Inflammatory macrophage treated with lipopolysaccharide for 1 hour (primary cell): ENCODE measurements around the gene ELMO1.

ENCODE experiments used
- DNase-seq, 2 donors: peaks; one replicate each; pipeline ENCODE4 v3.0.0-alpha.2; 2020 to 2022

Gene ELMO1

DNA sequence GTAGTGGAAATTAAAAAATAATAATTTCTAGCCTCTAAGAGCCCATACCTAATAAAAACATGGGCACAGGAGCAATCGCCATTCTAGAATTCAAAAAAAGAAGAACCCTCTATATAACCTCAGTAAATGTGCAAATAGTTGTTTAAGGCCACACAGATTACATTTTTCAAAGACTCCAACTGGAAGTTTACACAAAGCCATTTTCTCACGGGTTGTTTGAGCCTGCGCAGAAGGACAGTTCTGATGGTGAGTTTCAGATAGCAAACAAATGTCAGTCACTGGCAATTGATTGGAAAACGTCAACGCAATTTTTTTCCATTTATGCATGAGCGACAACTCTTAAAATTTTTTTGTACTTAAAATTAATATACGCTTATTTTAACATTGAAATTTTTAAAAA lies 23.0 kb upstream of the ELMO1 start:
- no peak for DNase-seq

DNA sequence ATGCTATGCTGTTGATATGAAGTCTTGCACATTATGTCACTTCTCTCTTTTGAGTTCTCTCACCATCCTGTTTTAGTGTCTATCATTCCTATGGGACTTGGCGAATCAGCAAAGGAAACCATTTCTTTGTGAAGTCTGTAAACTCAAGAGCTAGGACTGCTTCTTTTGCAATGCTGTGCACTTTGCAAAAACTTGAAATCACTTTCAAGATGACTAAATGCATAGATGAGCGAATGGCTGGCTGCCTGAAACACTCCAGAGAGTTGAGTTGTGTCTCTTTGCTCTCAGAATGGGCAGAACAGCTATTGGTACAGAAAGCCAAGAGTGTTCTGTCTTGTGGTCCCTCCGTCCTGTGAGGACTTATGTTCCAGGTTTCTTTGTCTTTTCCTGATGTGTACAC lies 18.3 kb upstream of the ELMO1 start:
- DNase-seq, result peak; percentile 37 to 52

- no peak for DNase-seq
These were observed 13.5 kb upstream of the ELMO1 start for GRCh38 chr7:37462138-37462537.

- DNase-seq, result no peak
These were observed 6.4 kb upstream of the ELMO1 start for GRCh38 chr7:37455081-37455480.

- no peak for DNase-seq
These were observed 3.7 kb upstream of the ELMO1 start for GRCh38 chr7:37452346-37452745.

GRCh38 chr7:37450035-37450434 lies 1.4 kb upstream of the ELMO1 start:
- DNase-seq, result no peak

DNA sequence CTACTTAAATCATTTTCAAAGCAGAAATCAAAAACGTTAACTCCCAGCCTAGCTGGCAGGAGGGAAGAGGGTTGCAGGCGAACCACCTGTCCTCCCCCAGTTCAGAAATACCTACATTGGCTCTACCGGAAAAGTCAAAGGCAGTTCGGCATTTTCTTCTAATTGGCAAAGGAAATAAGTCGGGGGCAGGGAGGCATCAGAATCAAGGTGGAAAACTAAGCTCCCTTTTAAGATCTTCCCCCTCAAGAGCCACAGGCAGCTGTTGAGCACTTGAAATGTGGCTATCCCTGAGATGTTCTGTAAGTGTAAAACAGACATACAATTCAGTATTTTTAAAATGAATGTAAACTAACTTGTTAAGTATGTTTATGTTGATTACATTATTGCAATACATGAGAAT lies 957 bp upstream of the ELMO1 start:
- DNase-seq, result no peak

DNA sequence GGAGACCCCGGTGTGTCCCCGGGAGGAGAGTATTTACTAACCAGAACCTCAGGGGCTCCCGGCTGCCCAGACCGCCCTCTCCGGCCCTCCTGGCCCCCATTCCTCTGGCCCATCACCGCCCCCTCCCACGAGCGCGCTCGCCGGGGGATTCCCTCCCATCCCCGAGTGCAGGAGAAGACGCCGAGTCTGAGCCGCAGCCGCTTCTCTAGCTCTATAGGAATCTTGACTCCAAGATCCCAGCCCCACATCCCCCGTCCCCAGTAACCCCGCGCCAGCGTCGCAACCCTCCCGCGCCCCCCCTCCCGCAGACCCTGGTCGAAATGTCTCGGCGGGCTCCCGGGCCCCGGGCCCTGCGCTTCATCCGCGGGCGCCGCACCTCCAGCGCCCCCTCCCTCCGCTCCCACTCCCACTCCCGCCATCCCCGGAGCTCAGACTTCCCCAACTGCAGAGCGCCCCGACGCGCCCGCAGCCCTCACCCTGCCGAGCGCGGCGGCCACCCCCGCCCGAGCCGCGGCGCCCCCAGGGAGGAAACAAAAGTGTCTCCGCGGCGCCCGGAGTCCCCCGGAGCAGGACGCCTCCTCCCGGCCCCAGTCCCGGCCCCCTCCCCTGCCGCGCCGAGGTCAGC lies 541 bp downstream of the ELMO1 start:
- no peak for DNase-seq

DNA sequence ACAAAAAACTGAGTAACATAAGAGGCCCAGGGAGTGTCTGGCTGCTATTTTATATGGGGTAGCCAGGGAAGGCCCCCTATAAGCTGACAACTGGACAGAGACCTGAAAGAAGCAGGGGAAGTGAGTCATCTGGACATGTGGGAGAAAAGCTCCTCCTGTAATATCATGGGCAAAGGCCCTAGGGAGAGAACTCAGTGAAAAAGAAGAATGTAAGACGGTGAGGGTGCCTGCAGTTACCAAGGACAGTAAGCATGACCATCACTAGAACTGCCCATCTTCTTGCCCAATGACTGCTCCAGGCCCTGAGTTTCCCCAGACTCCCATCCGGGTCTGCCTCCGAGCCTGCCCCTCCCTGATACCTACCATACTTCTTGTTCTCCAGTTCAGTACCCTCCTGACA lies 2.3 kb downstream of the ELMO1 start:
- peak in 1 of 2 donors; percentile 49 for DNase-seq

DNA sequence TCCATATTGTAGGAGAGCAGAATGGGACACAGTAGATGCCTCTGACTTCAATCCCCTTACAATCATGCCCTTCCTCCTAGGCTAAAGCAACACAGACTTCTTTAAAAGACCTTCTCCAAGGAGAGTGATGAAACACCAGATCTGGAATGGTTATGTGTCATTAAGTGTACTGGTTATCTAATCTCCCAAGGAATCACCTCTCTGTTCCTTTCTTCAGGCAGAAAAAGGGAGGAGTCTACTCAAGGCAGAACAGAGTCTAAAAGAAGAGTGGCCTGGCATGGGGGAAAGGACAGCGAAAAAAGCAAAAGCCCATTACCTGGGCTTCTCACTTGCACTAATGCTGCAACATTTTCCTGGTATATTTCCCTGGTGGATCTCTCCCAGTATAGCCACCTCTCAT lies 2.9 kb downstream of the ELMO1 start:
- peak in 1 of 2 donors; percentile 48 for DNase-seq

DNA sequence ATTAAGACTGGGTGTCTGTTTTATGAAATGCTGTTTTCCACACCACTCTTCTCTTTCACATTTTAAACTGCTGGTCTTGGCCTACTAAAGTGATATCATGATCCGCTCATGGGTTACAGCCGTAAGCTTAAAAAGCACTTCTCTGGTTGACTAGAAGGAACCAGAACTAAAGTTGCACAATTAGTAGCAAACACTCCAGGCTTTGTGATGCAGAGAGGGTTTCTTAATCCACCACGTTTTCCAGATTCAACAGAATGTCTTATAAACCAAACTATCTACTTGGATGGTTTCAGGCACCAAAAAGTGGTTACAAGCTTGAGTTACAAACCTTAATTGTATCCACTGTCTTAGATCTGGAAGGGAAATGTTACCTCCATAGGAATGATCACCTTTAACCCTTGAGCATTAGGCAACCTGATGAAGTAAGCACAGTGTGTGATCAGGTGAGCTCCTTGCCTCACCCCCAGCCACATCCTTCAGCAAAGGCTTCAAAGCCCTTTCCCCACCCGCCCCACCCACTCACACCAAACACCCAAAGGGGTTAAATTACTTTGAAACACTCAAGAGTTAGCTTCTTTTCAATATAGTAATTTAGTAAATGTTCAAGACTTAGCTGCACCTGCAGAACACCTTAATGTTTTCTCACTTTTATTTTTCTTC lies 3.5 kb downstream of the ELMO1 start:
- peak; percentile 81 to 92 for DNase-seq

GRCh38 chr7:37443627-37444026 lies 5.0 kb downstream of the ELMO1 start:
- no peak for DNase-seq

- DNase-seq, result no peak
These were observed 6.4 kb downstream of the ELMO1 start for GRCh38 chr7:37442268-37442667.

GRCh38 chr7:37441816-37442215 lies 6.8 kb downstream of the ELMO1 start:
- no peak for DNase-seq

- no peak for DNase-seq
These were observed 7.3 kb downstream of the ELMO1 start for GRCh38 chr7:37441386-37441760.

DNA sequence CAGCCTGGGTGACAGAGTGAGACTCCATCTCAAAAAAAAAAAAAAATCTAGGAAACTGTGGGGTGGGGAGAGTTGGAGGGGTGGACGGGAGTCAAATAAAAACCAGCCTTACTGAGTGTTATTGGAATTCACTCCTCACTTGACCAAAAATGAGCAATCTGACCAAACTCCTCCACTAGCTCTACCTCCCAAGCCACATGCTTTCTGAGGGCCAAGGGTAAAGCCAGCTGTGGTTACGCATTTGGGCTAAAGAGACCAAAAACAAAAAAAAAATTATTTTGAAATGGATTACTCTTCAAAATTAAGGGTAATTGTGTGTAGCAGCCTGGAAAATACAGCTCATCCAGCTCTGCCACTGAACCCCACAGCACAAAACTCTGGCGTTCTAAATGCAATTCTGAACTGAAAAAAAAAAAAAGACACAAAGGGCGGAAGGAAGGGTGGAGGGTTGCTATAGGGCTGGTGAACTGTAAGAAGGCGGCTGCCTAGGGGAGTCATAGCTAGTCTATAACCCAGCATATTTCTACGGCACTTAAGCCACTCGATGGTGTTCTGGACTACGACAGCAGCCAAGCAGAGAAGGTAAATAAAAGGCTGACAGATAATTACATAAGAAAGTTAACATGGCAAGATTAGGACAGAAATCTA lies 7.8 kb downstream of the ELMO1 start:
- DNase-seq, result no peak

GRCh38 chr7:37439653-37440026 lies 9.0 kb downstream of the ELMO1 start:
- no peak for DNase-seq

DNA sequence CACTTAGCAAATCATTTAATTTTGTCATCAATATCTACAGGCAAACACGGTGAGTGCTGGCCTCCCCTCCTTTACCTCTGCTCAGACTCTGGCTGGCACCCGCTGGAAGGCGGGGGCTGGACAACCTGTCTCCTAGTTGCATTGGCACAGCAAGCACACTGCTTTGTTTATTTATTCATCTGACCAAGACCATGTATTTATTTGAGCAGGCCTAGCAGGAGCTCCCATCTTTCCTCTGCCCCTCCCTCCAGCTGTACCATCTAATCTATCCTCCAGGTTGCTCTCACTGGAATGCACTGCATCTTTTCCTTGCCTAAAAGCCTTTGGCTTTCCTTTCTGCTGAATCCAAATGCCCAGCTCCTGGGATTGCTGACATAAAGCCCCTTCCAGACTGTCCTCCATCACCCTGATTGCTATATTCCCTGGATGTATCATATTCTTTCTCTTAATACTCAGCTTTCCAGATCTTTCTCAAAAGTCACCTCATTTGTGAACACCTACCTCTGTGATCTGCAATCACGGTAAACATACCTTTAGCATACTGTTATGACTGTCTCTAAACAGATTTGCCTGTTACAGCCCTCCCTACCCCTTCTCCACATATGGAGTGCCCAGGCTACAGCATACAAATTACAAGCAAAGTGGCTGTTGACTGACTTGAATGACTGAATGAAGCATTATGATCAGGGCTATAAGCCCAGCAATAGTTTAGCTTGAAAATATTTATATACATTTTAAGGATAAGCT lies 9.6 kb downstream of the ELMO1 start:
- DNase-seq, result no peak

GRCh38 chr7:37435156-37435855 lies 13.4 kb downstream of the ELMO1 start:
- no peak for DNase-seq

GRCh38 chr7:37434529-37434928 lies 14.1 kb downstream of the ELMO1 start:
- DNase-seq, result no peak

GRCh38 chr7:37433166-37433565 lies 15.5 kb downstream of the ELMO1 start:
- DNase-seq, result no peak

DNA sequence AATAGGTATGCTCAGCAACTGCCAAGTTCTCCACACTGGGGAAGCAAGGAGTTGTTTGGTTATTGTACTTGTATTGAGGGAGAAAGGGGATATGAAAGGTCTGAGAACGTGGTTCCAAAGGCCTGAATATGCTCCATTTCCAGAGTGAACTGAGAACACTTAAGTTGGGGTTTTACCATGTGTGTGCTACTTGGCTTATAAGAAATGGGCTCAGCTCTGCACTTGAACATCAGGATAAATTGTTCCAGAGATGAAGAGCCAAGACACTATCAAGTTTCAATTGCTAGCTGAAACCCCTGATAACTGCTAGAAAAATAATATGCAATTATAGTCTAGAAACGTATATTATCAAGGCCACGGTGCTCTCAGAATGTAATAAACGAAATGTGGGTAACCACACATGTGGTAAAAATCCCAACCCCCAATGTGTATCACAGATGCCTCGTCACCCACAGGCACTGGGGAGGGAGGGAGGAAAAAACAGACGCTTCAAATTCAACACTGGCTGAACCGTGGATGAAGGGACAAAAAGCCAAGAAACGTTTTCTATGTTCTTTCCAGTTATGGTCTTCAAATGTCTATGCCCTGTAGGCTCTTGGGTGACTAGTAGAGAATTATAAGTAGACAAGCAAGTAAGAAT lies 16.3 kb downstream of the ELMO1 start:
- no peak for DNase-seq

DNA sequence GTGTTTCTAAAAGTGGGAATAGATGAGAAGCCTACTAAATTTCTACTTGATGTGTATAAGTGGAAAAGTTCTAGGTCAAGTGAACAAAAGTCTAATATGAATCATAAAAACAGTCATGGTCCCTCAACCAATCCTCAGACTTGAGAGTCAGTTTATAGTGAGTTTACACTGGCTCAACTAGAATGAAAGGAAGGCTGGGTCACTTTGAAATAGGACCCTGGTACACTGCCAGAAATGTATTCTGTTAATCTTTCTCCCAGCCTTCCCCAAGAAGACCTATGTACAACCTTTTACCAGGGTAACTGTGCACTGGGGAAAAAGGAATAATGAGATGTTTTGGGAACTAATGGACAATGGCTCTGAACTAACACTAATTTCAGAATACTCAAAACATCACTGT lies 17.3 kb downstream of the ELMO1 start:
- no peak for DNase-seq
